GM18499 (cell line): ENCODE results near the gene C22orf23.
A peak's percentile ranks its signal among the peaks of the same experiment; 100 is the strongest.
"Not testable (repeated sequence)": the region's sequence is repeated elsewhere in the genome, so short reads cannot be mapped to it uniquely, and the experiment has no call there.

Experiments used
- ATAC-seq: cut with Tn5 transposase; IDR thresholded peaks from one replicate; pipeline ENCODE4 v1.9.1; 2021; ENCODE audit warnings: moderate number of reproducible peaks; ENCODE audit not compliant: insufficient read depth, unreplicated experiment

The C22orf23 gene

GRCh38 chr22:37959231-37959825, 5.9 kb upstream of the C22orf23 start:
- ATAC-seq = no peak

- ATAC-seq = no peak
These were observed 3.8 kb upstream of the C22orf23 start for GRCh38 chr22:37957232-37957631.

GRCh38 chr22:37955825-37956397, 2.5 kb upstream of the C22orf23 start:
- ATAC-seq = not testable (repeated sequence)

- ATAC-seq = no peak
These were observed 1.3 kb upstream of the C22orf23 start for GRCh38 chr22:37954686-37955085.

GRCh38 chr22:37953062-37953436, 352 bp downstream of the C22orf23 start:
- peak; percentile 28 for ATAC-seq

- not testable (repeated sequence) for ATAC-seq
These were observed 772 bp downstream of the C22orf23 start for GRCh38 chr22:37952629-37953028.

- ATAC-seq = no peak
These were observed 2.1 kb downstream of the C22orf23 start for GRCh38 chr22:37951305-37951704.

GRCh38 chr22:37947142-37947795, 6.1 kb downstream of the C22orf23 start:
- ATAC-seq = not testable (repeated sequence)

GRCh38 chr22:37944423-37944822, 9.0 kb downstream of the C22orf23 start:
- not testable (repeated sequence) for ATAC-seq

- no peak for ATAC-seq
These were observed 9.6 kb downstream of the C22orf23 start for GRCh38 chr22:37943825-37944198.

- no peak for ATAC-seq
These were observed 10.1 kb downstream of the C22orf23 start for GRCh38 chr22:37943136-37943824.

- no peak for ATAC-seq
These were observed 11.3 kb downstream of the C22orf23 start for GRCh38 chr22:37942133-37942532.

- no peak for ATAC-seq
These were observed 12.6 kb downstream of the C22orf23 start for GRCh38 chr22:37940698-37941376.

GRCh38 chr22:37933711-37934376, 19.6 kb downstream of the C22orf23 start:
- ATAC-seq = no peak

GRCh38 chr22:37932821-37933578, 20.4 kb downstream of the C22orf23 start:
- no peak for ATAC-seq

GRCh38 chr22:37932401-37932800, 21.0 kb downstream of the C22orf23 start:
- ATAC-seq = no peak

GRCh38 chr22:37931893-37932389, 21.5 kb downstream of the C22orf23 start:
- ATAC-seq = no peak

GRCh38 chr22:37930952-37931440, 22.4 kb downstream of the C22orf23 start:
- no peak for ATAC-seq

- no peak for ATAC-seq
These were observed 23.0 kb downstream of the C22orf23 start for GRCh38 chr22:37930270-37930951.
